ENCODE measurements around the gene VSIG2. TPM values are rescaled to one million over a fixed set of nuclear protein-coding genes. Genes with fewer than 3 reads are reported as not detected.
A peak's percentile ranks its signal among the peaks of the same experiment; 100 is the strongest.

VSIG2 gene
- total and polyA plus RNA-seq, 2 of the 4 experiments (the other 2 are of a cell fraction): not detected

- TF ChIP-seq NFE2L2 (IDR thresholded peaks at IDR 0.05; ENCODE audit: low read depth, low read length): no peak
Measured at GRCh38 chr11:124756753-124757227, 4.7 kb upstream of the VSIG2 start (continued).

GRCh38 chr11:124756033-124756752, 4.1 kb upstream of the VSIG2 start:
- Histone ChIP-seq H3K27ac (ENCODE audit: insufficient read depth, low read length) (no peak overlapping the region), H2BK120ac (ENCODE audit: low read depth, low read length) (no peak overlapping the region), H3K9me1 (ENCODE audit: insufficient read depth, low read length) (peaks cover 12% of the 10 kb centered on the region), H2AK5ac (ENCODE audit: low read depth, low read length) (peak overlapping the region; percentile 24; the same call in 1 of the 2 replicates), H3K9ac (ENCODE audit: low read depth, low read length) (no peak overlapping the region), H3K14ac (replicated peaks; ENCODE audit: low read depth, low read length) (no peak overlapping the region), H2BK5ac (ENCODE audit: low read depth, low read length, poor library complexity, severe bottlenecking) (no peak overlapping the region), H3K23ac (ENCODE audit: low read depth, low read length) (no peak overlapping the region), H3K18ac (ENCODE audit: low read depth, low read length) (no peak overlapping the region), H2BK20ac (ENCODE audit: low read depth, low read length) (no peak overlapping the region), H3K36me3 (ENCODE audit: control insufficient read depth, insufficient read depth, low read length) (no peaks in the 10 kb centered on the region), H3K9me3 (ENCODE audit: control insufficient read depth, insufficient read depth, low read length) (no peaks in the 10 kb centered on the region), H4K5ac (ENCODE audit: low read depth, low read length) (no peak overlapping the region), H3K4me2 (ENCODE audit: low read depth, low read length) (no peak overlapping the region), H2BK15ac (ENCODE audit: low read depth, low read length) (no peak overlapping the region; the same call in 2 of the 3 replicates), H2AK9ac (replicated peaks; ENCODE audit: low read depth, low read length, poor library complexity) (no peak overlapping the region), H3K56ac (ENCODE audit: extremely low read depth, insufficient read depth, low read length) (no peak overlapping the region), H4K91ac (ENCODE audit: insufficient read depth, low read depth, low read length) (no peak overlapping the region), H3K4me1 (ENCODE audit: control insufficient read depth, insufficient read depth, low read length) (peaks cover 4% of the 10 kb centered on the region; the same call in 1 of the 2 replicates), H3K4me3 (ENCODE audit: insufficient read depth, low read depth, low read length) (no peak overlapping the region), H4K20me1 (ENCODE audit: insufficient read depth, low read length) (no peaks in the 10 kb centered on the region), H2AFZ (replicated peaks; ENCODE audit: low read length, poor library complexity) (peak overlapping the region; percentile 32), H3K27me3 (ENCODE audit: control insufficient read depth, insufficient read depth, low read length) (peaks cover 9% of the 10 kb centered on the region; the same call in 1 of the 2 replicates), H3K79me1 (ENCODE audit: low read depth in 1 of 2, low read length in 2 of 2) (no peaks in the 10 kb centered on the region), H4K8ac (ENCODE audit: low read depth in 2 of 2, low read length in 2 of 2) (no peak overlapping the region), H3K4ac (ENCODE audit: low read depth, low read length) (peak overlapping the region; percentile 13; the same call in 1 of the 2 replicates)
- intact Hi-C loops (cut with micrococcal nuclease): no loop called here
- ATAC-seq (ENCODE audit: low read depth): no peak
- no TSS peak for BruUV-seq (replicated peaks)
- dilution Hi-C loops (cut with HindIII; ENCODE audit: low sequenced_read_pairs, unreplicated experiment): no loop called here
- POLR2A ChIA-PET (ENCODE audit: unreplicated experiment): no interaction called here
- CTCF ChIA-PET: interaction anchor here (0.7 kb wide), 1 partner anchor 87 kb away, joined by 3 read pairs; no protein-coding TSS in a partner anchor
- in situ Hi-C loops (cut with MboI; ENCODE audit: low sequenced_read_pairs): no loop called here
- no peak for DNase-seq
- no CpG with 5 or more reads among the region's 9 CpGs for WGBS, 2 experiments (ENCODE audit: extremely low coverage in 2 of 2, insufficient read length in 1 of 2)
- TF ChIP-seq BHLHE40 (IDR thresholded peaks at IDR 0.05; ENCODE audit: low read depth, low read length) (no peak), FOS (IDR thresholded peaks at IDR 0.05; ENCODE audit: low read depth, low read length) (no peak), MAZ (IDR thresholded peaks at IDR 0.05; ENCODE audit: borderline replicate concordance, low read depth, low read length) (no peak), CHD1 (IDR thresholded peaks at IDR 0.05; ENCODE audit: low read depth, low read length) (no peak), MXI1 (IDR thresholded peaks at IDR 0.05; ENCODE audit: borderline replicate concordance, low read depth, low read length) (no peak), RFX5 (IDR thresholded peaks at IDR 0.05; ENCODE audit: low read depth, low read length) (no peak), RAD21 (IDR thresholded peaks at IDR 0.05; ENCODE audit: low read length) (no peak), SMC3 (IDR thresholded peaks at IDR 0.05; ENCODE audit: low read depth, low read length) (no peak), NFE2L2 (IDR thresholded peaks at IDR 0.05; ENCODE audit: low read depth, low read length) (no peak), USF2 (IDR thresholded peaks at IDR 0.05; ENCODE audit: low read depth, low read length) (no peak), CTCF (conservative IDR thresholded peaks at IDR 0.05; ENCODE audit: low read depth, low read length) (no peak), ELK1 (IDR thresholded peaks at IDR 0.05; ENCODE audit: borderline replicate concordance, low read depth, low read length) (no peak)

All from IMR-90 (cell line).